22Rv1 (cell line): Measurements from ENCODE around the gene LYPD1.

Experiments
- H3K27ac ChIP-seq: fragments of 450-650 bp; 2 replicates; pipeline ENCODE4 v1.5.1; 2017
- CTCF ChIP-seq: fragments of 450-650 bp; IDR thresholded peaks from 2 replicates; pipeline ENCODE4 v1.5.1; 2017; ENCODE audit warnings: mild to moderate bottlenecking
- ZFX ChIP-seq: fragments of 450-650 bp; IDR thresholded peaks from 2 replicates; pipeline ENCODE4 v1.6.1; 2017; ENCODE audit warnings: antibody characterized with exemption, borderline replicate concordance

LYPD1 gene

GRCh38 chr2:132627536-132627935 is 42.5 kb downstream of the LYPD1 start:
- no peak for TF ChIP-seq CTCF
- TF ChIP-seq ZFX: no peak
- no peak overlapping the region for H3K27ac ChIP-seq

- H3K27ac ChIP-seq: no peak overlapping the region
- TF ChIP-seq ZFX (no peak), CTCF (no peak)
Observed at GRCh38 chr2:132623096-132623839, 46.7 kb downstream of the LYPD1 start.

GRCh38 chr2:132621131-132621875 is 48.7 kb downstream of the LYPD1 start:
- H3K27ac ChIP-seq: no peak overlapping the region
- TF ChIP-seq CTCF (no peak), ZFX (no peak)

- TF ChIP-seq CTCF (no peak), ZFX (no peak)
- no peak overlapping the region for H3K27ac ChIP-seq
Observed at GRCh38 chr2:132620115-132620514, 49.9 kb downstream of the LYPD1 start.

- no peak for TF ChIP-seq CTCF
- TF ChIP-seq ZFX: no peak
Observed at GRCh38 chr2:132618734-132619133, 51.3 kb downstream of the LYPD1 start.

GRCh38 chr2:132617989-132618388 is 52.0 kb downstream of the LYPD1 start:
- TF ChIP-seq ZFX (no peak), CTCF (no peak)

More at GRCh38 chr2:132618734-132619133, 51.3 kb downstream of the LYPD1 start:
- H3K27ac ChIP-seq: no peak overlapping the region

GRCh38 chr2:132615329-132616085 is 54.5 kb downstream of the LYPD1 start:
- no peak for TF ChIP-seq ZFX
- TF ChIP-seq CTCF: no peak
- H3K27ac ChIP-seq: no peak overlapping the region

More at GRCh38 chr2:132617989-132618388, 52.0 kb downstream of the LYPD1 start:
- no peak overlapping the region for H3K27ac ChIP-seq
